Kidney (tissue), 14 donors: ENCODE data around the gene CTDSP2. TPM values are rescaled to one million over a fixed set of nuclear protein-coding genes. Genes with fewer than 3 reads are reported as not detected.

Experiments
- DNase-seq, 5 donors: peaks; one replicate each; pipeline ENCODE4 v3.0.0-alpha.2; 2013 to 2020
- FAIRE-seq: peaks from 2 replicates; lab custom pipeline; 2012; peaks lifted over from hg19 to GRCh38; lab: Jason Lieb, UNC
- H3K27ac ChIP-seq, 2 donors: one replicate each; pipeline ENCODE4 v1.7.0; 2013; ENCODE audit warnings: low read depth in 2 of 2, low read length in 2 of 2, inconsistent platforms in 1 of 2
- H3K27me3 ChIP-seq: one replicate; pipeline ENCODE4 v1.7.1; 2013; ENCODE audit warnings: low read length, inconsistent platforms; ENCODE audit not compliant: control insufficient read depth, insufficient read depth
- H3K36me3 ChIP-seq, 3 donors: one replicate each; pipeline versions ENCODE4 v1.7.0 to v1.7.1; 2013; ENCODE audit warnings: low read length in 3 of 3, control low read depth in 1 of 3, inconsistent platforms in 1 of 3; ENCODE audit not compliant: insufficient read depth in 3 of 3, control insufficient read depth in 2 of 3
- H3K4me1 ChIP-seq, 3 donors: one replicate each; pipeline versions ENCODE4 v1.7.0 to v1.7.1; 2013; ENCODE audit warnings: low read length in 3 of 3, inconsistent platforms in 1 of 3, low read depth in 1 of 3; ENCODE audit not compliant: control insufficient read depth in 2 of 3, insufficient read depth in 2 of 3
- H3K4me3 ChIP-seq, 3 donors: one replicate each; pipeline versions ENCODE4 v1.7.0 to v1.8.1; 2013; ENCODE audit warnings: low read length in 3 of 3, control low read depth in 1 of 3, inconsistent platforms in 1 of 3
- H3K9ac ChIP-seq, 3 donors: one replicate each; pipeline versions ENCODE4 v1.7.0 to v1.7.1; 2013; ENCODE audit warnings: low read length in 3 of 3, control low read depth in 1 of 3, inconsistent platforms in 1 of 3
- H3K9me3 ChIP-seq, 3 donors: one replicate each; pipeline versions ENCODE4 v1.7.0 to v1.7.1; 2013; ENCODE audit warnings: low read length in 3 of 3, control low read depth in 1 of 3, inconsistent platforms in 1 of 3; ENCODE audit not compliant: control insufficient read depth in 2 of 3, insufficient read depth in 1 of 3
- CTCF ChIP-seq: IDR thresholded peaks from 3 replicates; pipeline ENCODE4 v1.5.1; 2012; ENCODE audit warnings: mild to moderate bottlenecking, moderate library complexity, borderline replicate concordance; ENCODE audit not compliant: insufficient read depth; ENCODE audit errors: extremely low read depth
- intact Hi-C: fragments of 100-400 bp; cut with DNase I; formaldehyde crosslinking; loops from one replicate; pipeline ENCODE4 v1.11.1; 2022
- polyA plus RNA-seq: library from polyadenylated mRNA; stranded (reverse); fragments of 350-450 nt; fragmentation: Illumina TruSeq; extraction: RNeasy Lipid Tissue Mini Kit (QIAGEN cat#74804); gene quantifications from one replicate; pipeline ENCODE4 v1.2.3, GENCODE V29; 2014; ENCODE audit warnings: low read depth, low replicate concordance; ENCODE audit not compliant: insufficient read depth
- total RNA-seq: library from RNA; stranded (reverse); fragmentation: NEBNext Ultra II Directional; extraction: Animal tissue kit (Norgen Biotek cat#: 25700); gene quantifications from one replicate; pipeline ENCODE4 v1.2.1, GENCODE V29; 2021
- donor health status: control.
- donor health status: control.
- donor health status: control.
- donor health status: control.
- donor health status: control.
- donor health status: DM: yes; HTN: yes; CAD: no.
- donor health status: Normal renal cell carcinoma (clear cell type).

CTDSP2 gene
- total and polyA plus RNA-seq, 2 donors from 2014 or later, result 46.0 to 198 TPM

GRCh38 chr12:57895389-57896114 lies 49.0 kb upstream of the CTDSP2 start:
- Histone ChIP-seq H3K4me3 (peak overlapping the region in 2 of 3 donors; percentile 19 to 65), H3K27me3 (no peaks in the 10 kb centered on the region), H3K9ac (peak overlapping the region in 2 of 3 donors; percentile 70 to 89), H3K27ac (peak overlapping the region; percentile 95 to 98), H3K9me3 (no peaks in the 10 kb centered on the region), H3K36me3 (no peaks in the 10 kb centered on the region), H3K4me1 (peaks cover 8 to 58% (median 38%) of the 10 kb centered on the region in 3 donors)
- DNase-seq (no peak), FAIRE-seq (no peak)
- TF ChIP-seq CTCF, result no peak
- intact Hi-C loops, result loop anchor here (5.0 kb wide), 1 partner anchor 63 kb away; no protein-coding TSS in a partner anchor

GRCh38 chr12:57894399-57895292 lies 48.1 kb upstream of the CTDSP2 start:
- no peak for TF ChIP-seq CTCF

GRCh38 chr12:57893431-57894353 lies 47.2 kb upstream of the CTDSP2 start:
- Histone ChIP-seq H3K9ac (peak overlapping the region; percentile 17 to 72 (median 55)), H3K36me3 (no peaks in the 10 kb centered on the region), H3K4me3 (peak overlapping the region in 2 of 3 donors; percentile 2 to 40), H3K27ac (peak overlapping the region; percentile 95 to 98), H3K9me3 (no peaks in the 10 kb centered on the region), H3K4me1 (peaks cover 8 to 55% (median 43%) of the 10 kb centered on the region in 3 donors), H3K27me3 (no peaks in the 10 kb centered on the region)
- intact Hi-C loops, result no loop called here
- TF ChIP-seq CTCF, result no peak
- FAIRE-seq (no peak), DNase-seq (peak; percentile 93 to 98 (median 95))

More at GRCh38 chr12:57894399-57895292, 48.1 kb upstream of the CTDSP2 start:
- peak overlapping the region in 2 of 3 donors; percentile 17 to 72 for H3K9ac ChIP-seq
- no peaks in the 10 kb centered on the region for H3K27me3 ChIP-seq
- H3K27ac ChIP-seq, result peak overlapping the region; percentile 95 to 98
- peak overlapping the region in 2 of 3 donors; percentile 15 to 40 for H3K4me3 ChIP-seq
- H3K36me3 ChIP-seq, result no peaks in the 10 kb centered on the region
- intact Hi-C loops, result loop anchor here (5.0 kb wide), 1 partner anchor 62 kb away; no protein-coding TSS in a partner anchor
- no peaks in the 10 kb centered on the region for H3K9me3 ChIP-seq
- H3K4me1 ChIP-seq, result peaks cover 8 to 58% (median 38%) of the 10 kb centered on the region in 3 donors
- no peak for FAIRE-seq
- no peak for DNase-seq
